ENCODE measurements around the gene FGF9. TPM values are rescaled to one million over a fixed set of nuclear protein-coding genes. Genes with fewer than 3 reads are reported as not detected.

FGF9 gene
- total RNA-seq, 1 experiment from 2014 or later = 1.5 TPM

DNA sequence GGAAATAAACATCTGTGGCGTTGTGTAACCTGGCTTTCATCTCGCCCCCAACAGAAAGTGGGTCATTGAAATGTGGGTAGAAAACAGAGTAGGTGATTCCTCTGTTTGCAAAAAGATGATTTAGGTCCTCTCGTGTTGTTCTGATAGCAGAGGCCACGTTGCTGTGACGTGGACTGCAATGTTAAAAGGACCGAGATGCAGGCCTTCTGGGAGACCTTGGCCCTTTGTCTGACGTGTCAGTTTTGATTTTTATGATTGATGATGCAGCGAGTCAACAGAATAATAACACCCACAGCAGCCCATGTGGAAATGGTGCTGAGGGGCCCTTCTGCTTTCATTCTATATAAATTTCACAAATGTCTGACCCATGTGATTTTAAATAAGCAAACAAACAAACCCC lies 68.9 kb downstream of the FGF9 start (continued):
- TF ChIP-seq, protein P1, sequence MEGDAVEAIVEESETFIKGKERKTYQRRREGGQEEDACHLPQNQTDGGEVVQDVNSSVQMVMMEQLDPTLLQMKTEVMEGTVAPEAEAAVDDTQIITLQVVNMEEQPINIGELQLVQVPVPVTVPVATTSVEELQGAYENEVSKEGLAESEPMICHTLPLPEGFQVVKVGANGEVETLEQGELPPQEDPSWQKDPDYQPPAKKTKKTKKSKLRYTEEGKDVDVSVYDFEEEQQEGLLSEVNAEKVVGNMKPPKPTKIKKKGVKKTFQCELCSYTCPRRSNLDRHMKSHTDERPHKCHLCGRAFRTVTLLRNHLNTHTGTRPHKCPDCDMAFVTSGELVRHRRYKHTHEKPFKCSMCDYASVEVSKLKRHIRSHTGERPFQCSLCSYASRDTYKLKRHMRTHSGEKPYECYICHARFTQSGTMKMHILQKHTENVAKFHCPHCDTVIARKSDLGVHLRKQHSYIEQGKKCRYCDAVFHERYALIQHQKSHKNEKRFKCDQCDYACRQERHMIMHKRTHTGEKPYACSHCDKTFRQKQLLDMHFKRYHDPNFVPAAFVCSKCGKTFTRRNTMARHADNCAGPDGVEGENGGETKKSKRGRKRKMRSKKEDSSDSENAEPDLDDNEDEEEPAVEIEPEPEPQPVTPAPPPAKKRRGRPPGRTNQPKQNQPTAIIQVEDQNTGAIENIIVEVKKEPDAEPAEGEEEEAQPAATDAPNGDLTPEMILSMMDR (IDR thresholded peaks at IDR 0.05 in 2 of 3, conservative IDR thresholded peaks at IDR 0.05 in 1 of 3; ENCODE audit: borderline replicate concordance in 1 of 3, insufficient read depth in 1 of 3, low read depth in 2 of 3, low read length in 2 of 3) = no peak
- TF ChIP-seq CBX3 (IDR thresholded peaks at IDR 0.05; ENCODE audit: low read depth) (no peak), FOSL1 (IDR thresholded peaks at IDR 0.05; ENCODE audit: low read depth) (no peak), TCF7L2 (IDR thresholded peaks at IDR 0.05; ENCODE audit: borderline replicate concordance, extremely low read depth, insufficient read depth, insufficient read length) (no peak), EZH2 (IDR thresholded peaks at IDR 0.05) (no peak)

DNA sequence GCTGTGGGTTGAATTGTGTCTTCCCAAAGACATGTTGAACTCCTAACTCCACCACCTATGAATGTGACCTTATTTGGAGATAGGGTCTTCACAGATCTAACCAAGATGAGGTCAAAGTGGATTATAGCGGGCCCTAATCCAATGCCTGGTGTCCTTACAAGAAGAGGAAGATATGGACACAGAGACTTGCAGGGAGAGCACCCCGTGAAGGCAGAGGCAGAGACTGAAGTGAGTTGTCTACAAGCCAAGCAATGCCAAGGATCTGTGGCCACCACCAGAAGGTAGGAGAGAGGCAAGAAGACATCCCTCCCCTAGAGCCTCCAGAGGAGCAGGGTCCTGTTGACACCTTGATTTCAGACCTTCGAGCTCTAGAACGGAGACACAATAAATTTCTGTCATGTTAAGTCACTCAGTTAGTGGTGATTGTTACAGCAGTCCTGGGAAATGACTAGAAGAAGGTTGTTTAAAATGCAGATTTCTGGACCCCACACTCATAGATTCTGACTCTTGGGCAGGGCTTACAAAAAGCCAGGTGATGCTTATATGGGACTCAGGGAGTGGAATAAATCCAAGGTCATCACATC lies 70.6 kb downstream of the FGF9 start:
- ATAC-seq (no peak), DNase-seq (ENCODE audit: low read depth, low spot score) (no peak)
- H3K36me3 ChIP-seq (ENCODE audit: control insufficient read depth in 1 of 2, insufficient read depth in 2 of 2, low read length in 2 of 2) = no peaks in the 10 kb centered on the region
- H3K4me1 ChIP-seq (ENCODE audit: control insufficient read depth in 1 of 2, insufficient read depth in 2 of 2, low read length in 2 of 2) = no peaks in the 10 kb centered on the region
- H3K9ac ChIP-seq (ENCODE audit: low read length) = no peak overlapping the region
- H3K9me2 ChIP-seq (ENCODE audit: insufficient read depth) = no peaks in the 10 kb centered on the region
- CTCF ChIA-PET = no interaction called here
- POLR2A ChIA-PET = no interaction called here
- intact Hi-C loops (cut with micrococcal nuclease) = no loop called here
- peaks cover 23% of the 10 kb centered on the region for H3K27me3 ChIP-seq (ENCODE audit: insufficient read depth, low read length)
- BruUV-seq (replicated peaks) = no TSS peak
- H3K79me2 ChIP-seq (ENCODE audit: insufficient read depth, low read length) = no peaks in the 10 kb centered on the region
- RAD21 ChIA-PET (ENCODE audit: low non-redundant PET in 1 of 2, low total read pairs in 2 of 2, uncharacterized antibody in 2 of 2, unreplicated experiment in 2 of 2) = interaction anchor here in 1 of 2 experiments (0.5 kb wide), 1 partner anchor 403 kb away, joined by 3 read pairs; no protein-coding TSS in a partner anchor
- H2AFZ ChIP-seq (ENCODE audit: low read depth, low read length, poor library complexity, severe bottlenecking) = no peak overlapping the region
- no peaks in the 10 kb centered on the region for H4K20me1 ChIP-seq (ENCODE audit: insufficient read depth)
- no peak overlapping the region for H3K4me2 ChIP-seq (ENCODE audit: low read length)
- H3K27ac ChIP-seq (ENCODE audit: low read depth, low read length) = no peak overlapping the region
- no peak overlapping the region for H3K4me3 ChIP-seq (replicated peaks in 1 of 2; ENCODE audit: low read depth in 1 of 2, low read length in 2 of 2)
- H3K9me3 ChIP-seq (ENCODE audit: control insufficient read depth in 1 of 2, insufficient read depth in 1 of 2, low read depth in 1 of 2, low read length in 2 of 2) = no peaks in the 10 kb centered on the region
- no peak for TF ChIP-seq ELF1 (IDR thresholded peaks at IDR 0.05; ENCODE audit: borderline replicate concordance, low read depth)
- no peak for TF ChIP-seq EGR1 (IDR thresholded peaks at IDR 0.05; ENCODE audit: low read depth)
- no peak for TF ChIP-seq SIN3A (IDR thresholded peaks at IDR 0.05; ENCODE audit: low read depth)
- TF ChIP-seq, protein P2, sequence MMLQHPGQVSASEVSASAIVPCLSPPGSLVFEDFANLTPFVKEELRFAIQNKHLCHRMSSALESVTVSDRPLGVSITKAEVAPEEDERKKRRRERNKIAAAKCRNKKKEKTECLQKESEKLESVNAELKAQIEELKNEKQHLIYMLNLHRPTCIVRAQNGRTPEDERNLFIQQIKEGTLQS (IDR thresholded peaks at IDR 0.05) = no peak
- TF ChIP-seq POLR2AphosphoS5 (IDR thresholded peaks at IDR 0.05; ENCODE audit: low read depth, low read length) = no peak
- TF ChIP-seq YY1 (IDR thresholded peaks at IDR 0.05; ENCODE audit: extremely low read depth, insufficient replicate concordance, low read depth, low read length) = no peak
- no peak for TF ChIP-seq TCF7L2 (IDR thresholded peaks at IDR 0.05; ENCODE audit: borderline replicate concordance, extremely low read depth, insufficient read depth, insufficient read length)
- no peak for TF ChIP-seq ZNF274 (IDR thresholded peaks at IDR 0.05; ENCODE audit: low read depth, low read length)
- TF ChIP-seq REST (IDR thresholded peaks at IDR 0.05; ENCODE audit: low read depth) = no peak
- TF ChIP-seq JUND (IDR thresholded peaks at IDR 0.05) = no peak
- TF ChIP-seq POLR2A (IDR thresholded peaks at IDR 0.05; ENCODE audit: borderline replicate concordance, extremely low read depth, insufficient read depth, insufficient read length) = no peak
- no peak for TF ChIP-seq CBX3 (IDR thresholded peaks at IDR 0.05; ENCODE audit: low read depth)
- TF ChIP-seq RAD21 (IDR thresholded peaks at IDR 0.05; ENCODE audit: low read depth) = no peak
- TF ChIP-seq FOSL1 (IDR thresholded peaks at IDR 0.05; ENCODE audit: low read depth) = no peak
- no peak for TF ChIP-seq MAX (IDR thresholded peaks at IDR 0.05)
- no peak for TF ChIP-seq SP1 (IDR thresholded peaks at IDR 0.05; ENCODE audit: low read depth)
